Pulmonary artery endothelial cell (primary cell): Measurements from ENCODE around the gene GAS7. TPM values are rescaled to one million over a fixed set of nuclear protein-coding genes. Genes with fewer than 3 reads are reported as not detected.

Source experiments
- DNase-seq: peaks from one replicate; pipeline ENCODE4 v3.0.0-alpha.2; 2011; ENCODE audit warnings: low read depth, low spot score
- total RNA-seq: library from RNA; depleted of rRNA; stranded (reverse); fragments of >200 nt; gene quantifications from 2 replicates; pipeline ENCODE4 v1.2.3, GENCODE V29; 2014

GAS7 gene
- total RNA-seq, 1 donor from 2014 or later: not detected

DNA sequence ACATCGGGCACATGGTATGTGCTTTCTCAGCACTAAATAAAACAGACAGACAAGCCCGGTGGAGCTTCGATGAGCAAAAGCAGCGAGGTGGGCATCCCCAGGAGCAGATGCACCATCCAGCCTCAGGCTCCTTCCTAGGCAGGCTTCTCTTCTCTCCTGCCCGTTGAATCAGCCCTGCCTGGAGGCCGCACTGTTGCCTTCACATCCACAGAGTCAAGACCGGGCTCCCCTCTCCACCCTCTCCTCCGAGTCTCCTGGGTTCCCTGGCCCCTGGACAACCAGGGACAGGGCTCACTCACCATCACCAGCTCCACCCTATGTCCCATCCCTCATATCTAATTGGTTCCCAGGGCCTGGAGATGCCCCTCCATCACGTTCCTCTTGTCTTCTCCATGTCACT, 213.6 kb downstream of the GAS7 start:
- no peak for DNase-seq

- DNase-seq: no peak
Measured at GRCh38 chr17:9982159-9982558, 216.2 kb downstream of the GAS7 start.

GRCh38 chr17:9981344-9981915, 217.0 kb downstream of the GAS7 start:
- no peak for DNase-seq

- DNase-seq: no peak
Measured at GRCh38 chr17:9979463-9979995, 218.9 kb downstream of the GAS7 start.

DNA sequence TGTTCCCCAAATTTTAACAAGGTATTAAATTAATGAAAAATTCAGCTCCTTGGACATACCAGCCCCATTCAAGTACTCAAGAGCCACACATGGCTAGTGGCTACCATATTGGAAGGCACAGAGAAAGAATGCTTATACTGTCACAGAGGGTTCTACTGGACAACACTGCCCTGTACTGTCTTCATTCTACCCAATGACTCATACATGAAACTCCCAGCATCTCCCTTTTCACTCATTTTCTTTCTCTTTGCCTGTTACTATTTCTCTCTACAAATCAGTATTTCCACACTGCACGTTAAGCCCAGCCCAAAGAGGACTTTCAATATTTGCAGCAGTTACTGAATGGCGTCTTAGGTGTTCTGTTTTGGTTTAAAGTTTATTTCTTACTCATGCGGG, 221.2 kb downstream of the GAS7 start:
- no peak for DNase-seq

GRCh38 chr17:9976283-9977179, 221.9 kb downstream of the GAS7 start:
- DNase-seq: no peak

DNA sequence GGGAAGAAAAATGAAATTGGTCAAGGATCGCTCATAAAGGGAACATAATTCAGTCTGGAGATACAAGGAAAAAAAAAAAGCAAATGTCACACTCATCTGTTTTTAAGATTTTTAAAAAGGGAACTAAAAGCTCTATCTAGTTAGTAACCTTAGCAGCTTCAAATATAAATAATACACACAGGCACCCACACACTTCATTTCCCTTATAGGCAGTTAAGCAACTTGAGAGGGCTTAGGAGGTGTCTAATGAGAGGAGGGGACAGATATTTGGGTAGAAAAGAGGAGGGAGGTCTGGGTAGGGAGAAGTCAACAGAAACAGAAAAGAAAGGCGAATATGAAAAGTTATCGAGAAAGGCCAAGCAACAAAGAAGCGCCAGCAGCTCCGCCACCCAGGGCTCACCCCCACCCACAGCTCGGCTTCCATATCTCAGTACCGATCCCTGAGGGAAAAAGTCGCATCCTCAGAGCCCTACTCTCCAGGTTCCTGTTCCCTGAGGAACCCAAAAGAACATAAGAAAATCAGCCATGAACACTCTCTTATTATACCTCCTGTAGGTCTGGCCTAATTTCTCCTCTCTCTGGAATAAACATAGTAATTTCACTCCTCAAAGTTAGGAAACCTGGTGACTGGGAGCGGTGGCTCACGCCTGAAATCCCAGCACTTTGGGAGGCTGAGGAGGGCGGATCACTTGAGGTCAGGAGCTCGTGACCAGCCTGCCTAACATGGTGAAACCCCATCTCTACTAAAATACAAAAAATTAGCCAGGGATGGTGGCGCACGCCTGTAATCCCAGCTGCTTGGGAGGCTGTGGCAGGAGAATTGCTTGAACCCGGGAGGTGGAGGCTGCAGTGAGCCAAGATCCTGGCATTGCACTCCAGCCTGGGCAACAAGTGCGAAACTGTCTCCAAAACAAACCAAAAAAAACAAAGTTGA, 223.7 kb downstream of the GAS7 start:
- DNase-seq: no peak

- no peak for DNase-seq
Measured at GRCh38 chr17:9973669-9974447, 224.5 kb downstream of the GAS7 start.

DNA sequence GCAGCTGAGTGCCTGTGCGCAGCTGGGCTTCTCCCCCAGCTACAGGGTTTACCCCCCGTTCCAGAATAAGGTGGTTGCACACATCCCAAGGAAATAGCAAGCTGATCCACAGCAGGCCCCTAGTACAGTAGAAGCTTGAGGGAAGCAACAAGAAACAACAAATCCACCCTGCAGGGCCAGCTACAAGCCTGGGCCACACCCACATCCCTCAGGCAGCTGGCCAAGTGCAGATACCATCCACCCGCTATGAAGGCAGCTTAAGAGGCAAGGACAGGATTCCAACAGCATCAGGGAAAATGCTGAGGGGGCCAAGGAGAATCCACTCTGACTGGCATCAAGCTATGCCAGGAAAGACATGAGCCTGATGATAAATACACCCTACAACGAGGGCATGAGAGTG, 226.4 kb downstream of the GAS7 start:
- no peak for DNase-seq

GRCh38 chr17:9969301-9969935, 229.0 kb downstream of the GAS7 start:
- DNase-seq: no peak

- DNase-seq: no peak
Measured at GRCh38 chr17:9968881-9969280, 229.5 kb downstream of the GAS7 start.

GRCh38 chr17:9968008-9968407, 230.4 kb downstream of the GAS7 start:
- DNase-seq: no peak

DNA sequence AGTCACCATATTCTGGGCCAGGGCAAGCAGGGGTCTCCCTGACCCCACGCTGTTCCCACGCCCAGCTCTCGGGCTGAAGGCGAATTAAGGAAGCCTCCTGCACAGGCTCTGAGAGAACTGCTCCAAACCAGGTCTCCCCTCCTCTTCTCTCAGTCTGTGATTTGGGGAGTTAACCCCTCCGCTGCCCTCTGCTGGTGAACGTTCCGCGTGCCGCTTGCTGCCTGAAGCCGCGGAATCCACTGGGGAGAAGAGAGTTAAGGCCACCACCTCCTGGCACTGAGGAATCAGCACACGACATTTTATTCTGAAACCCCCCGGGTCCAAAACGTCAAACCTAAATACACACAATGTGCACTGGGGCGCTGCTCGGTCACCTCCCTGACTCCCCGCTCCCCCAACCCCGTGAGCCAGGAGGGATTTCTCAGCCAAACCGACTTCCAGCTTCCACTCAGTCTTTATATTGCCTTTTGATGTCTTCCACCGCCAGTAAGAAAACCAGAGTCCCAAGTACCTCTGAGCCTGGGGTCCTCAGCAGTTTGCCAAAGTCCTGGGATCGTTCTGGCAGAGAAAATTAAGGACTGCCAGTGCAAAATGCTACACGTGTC, 238.9 kb downstream of the GAS7 start:
- DNase-seq: no peak

DNA sequence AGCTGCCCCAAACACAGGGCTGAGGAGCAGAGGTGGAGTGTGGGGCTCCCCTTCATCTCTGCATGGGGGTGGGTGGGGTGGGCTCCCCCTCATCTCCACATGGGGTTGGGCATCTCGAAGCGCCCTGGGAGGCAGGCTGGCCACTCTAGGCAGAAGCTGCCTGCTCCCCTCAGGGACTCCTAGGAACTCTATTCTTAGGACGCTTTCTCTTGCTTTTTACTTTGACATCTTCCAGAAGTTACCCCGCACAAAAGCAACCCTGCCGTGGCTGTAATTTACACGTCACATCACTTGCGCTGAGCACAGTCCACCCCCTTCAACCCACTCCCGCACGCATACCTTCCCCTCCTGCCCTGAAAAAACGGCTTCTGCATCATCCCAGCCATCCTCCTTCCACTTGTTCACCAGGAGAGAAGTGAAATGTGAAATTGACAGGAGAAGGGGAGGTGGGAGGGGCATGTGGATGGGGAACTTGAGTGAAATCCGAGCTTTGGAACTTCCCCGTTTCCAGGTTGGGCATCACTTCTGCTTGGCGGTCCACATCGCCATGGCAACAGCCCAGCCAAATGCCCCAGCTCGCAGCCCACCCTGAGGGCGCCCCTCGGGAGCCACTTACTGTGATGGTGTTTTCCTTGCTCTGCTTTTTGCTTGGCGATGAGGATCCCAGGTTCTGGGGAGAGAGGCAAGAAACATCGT, 239.7 kb downstream of the GAS7 start:
- DNase-seq: no peak

GRCh38 chr17:9957244-9957643, 241.2 kb downstream of the GAS7 start:
- no peak for DNase-seq

GRCh38 chr17:9956474-9957131, 241.8 kb downstream of the GAS7 start:
- no peak for DNase-seq

DNA sequence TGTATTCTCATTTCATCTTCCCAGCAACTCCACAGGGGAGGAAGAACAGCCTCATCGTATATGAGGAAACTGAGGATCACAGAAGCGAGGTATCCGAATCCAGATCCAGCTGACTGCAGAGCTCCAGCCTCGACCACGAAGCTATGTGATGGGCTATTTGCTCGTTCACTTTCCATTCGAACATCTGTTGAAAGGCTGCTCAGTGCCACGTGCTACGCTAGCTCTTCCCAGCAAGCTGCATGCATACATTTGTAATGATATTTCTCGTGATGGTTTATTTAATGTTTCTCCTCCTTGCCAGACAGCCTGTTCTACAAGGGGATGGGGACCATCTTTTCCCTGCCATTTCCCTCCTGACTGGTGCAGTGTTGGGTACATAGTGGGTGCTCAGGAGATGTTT, 244.9 kb downstream of the GAS7 start:
- no peak for DNase-seq

- DNase-seq: no peak
Measured at GRCh38 chr17:9951803-9952202, 246.6 kb downstream of the GAS7 start.

DNA sequence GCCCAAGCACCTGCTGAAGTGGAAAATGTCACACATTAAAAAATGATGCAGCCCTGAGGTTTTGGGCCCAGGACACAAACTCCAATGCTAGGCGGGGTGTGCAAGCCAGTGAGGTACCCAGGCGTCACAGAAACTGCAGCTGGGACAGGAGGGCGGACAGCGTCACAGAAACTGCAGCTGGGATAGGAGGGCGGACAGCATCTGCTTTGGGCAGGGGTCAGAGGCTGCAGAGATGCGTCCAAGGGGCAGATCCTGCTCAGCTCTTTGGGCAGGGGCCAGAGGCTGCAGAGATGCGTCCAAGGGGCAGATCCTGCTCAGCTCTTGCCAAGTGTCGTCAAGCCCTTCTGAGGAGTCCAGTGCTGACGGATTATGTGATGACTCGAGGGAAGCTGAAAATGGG, 249.5 kb downstream of the GAS7 start:
- DNase-seq: no peak
